ENCODE results near the gene FAM153A. TPM values are rescaled to one million over a fixed set of nuclear protein-coding genes. Genes with fewer than 3 reads are reported as not detected.
A peak's percentile ranks its signal among the peaks of the same experiment; 100 is the strongest.
"Not testable (repeated sequence)": the region's sequence is repeated elsewhere in the genome, so short reads cannot be mapped to it uniquely, and the experiment has no call there.

Gene FAM153A
- total and polyA plus RNA-seq, 2 of the 4 experiments (the other 2 are of a cell fraction) = not detected

- H2AFZ ChIP-seq (replicated peaks; ENCODE audit: low read length, poor library complexity); H2BK15ac ChIP-seq (ENCODE audit: low read depth, low read length); H3K27ac ChIP-seq (ENCODE audit: insufficient read depth, low read length); H2BK120ac ChIP-seq (ENCODE audit: low read depth, low read length); H2BK5ac ChIP-seq (ENCODE audit: low read depth, low read length, poor library complexity, severe bottlenecking); intact Hi-C loops (cut with micrococcal nuclease); H3K79me1 ChIP-seq (ENCODE audit: low read depth in 1 of 2, low read length in 2 of 2); in situ Hi-C loops (cut with MboI; ENCODE audit: low sequenced_read_pairs); H4K5ac ChIP-seq (ENCODE audit: low read depth, low read length); H3K27me3 ChIP-seq (ENCODE audit: control insufficient read depth, insufficient read depth, low read length); H3K4me3 ChIP-seq (ENCODE audit: insufficient read depth, low read depth, low read length); ATAC-seq (ENCODE audit: low read depth); H3K36me3 ChIP-seq (ENCODE audit: control insufficient read depth, insufficient read depth, low read length); H3K4ac ChIP-seq (ENCODE audit: low read depth, low read length); H3K4me1 ChIP-seq (ENCODE audit: control insufficient read depth, insufficient read depth, low read length); H3K9me3 ChIP-seq (ENCODE audit: control insufficient read depth, insufficient read depth, low read length); H3K23ac ChIP-seq (ENCODE audit: low read depth, low read length); H3K4me2 ChIP-seq (ENCODE audit: low read depth, low read length); H3K9me1 ChIP-seq (ENCODE audit: insufficient read depth, low read length); H3K18ac ChIP-seq (ENCODE audit: low read depth, low read length); H2AK9ac ChIP-seq (replicated peaks; ENCODE audit: low read depth, low read length, poor library complexity); POLR2A ChIA-PET (ENCODE audit: unreplicated experiment); dilution Hi-C loops (cut with HindIII; ENCODE audit: low sequenced_read_pairs, unreplicated experiment); H3K14ac ChIP-seq (replicated peaks; ENCODE audit: low read depth, low read length); BruUV-seq (replicated peaks); H2BK20ac ChIP-seq (ENCODE audit: low read depth, low read length); H2AK5ac ChIP-seq (ENCODE audit: low read depth, low read length); H4K20me1 ChIP-seq (ENCODE audit: insufficient read depth, low read length); H3K56ac ChIP-seq (ENCODE audit: extremely low read depth, insufficient read depth, low read length); H4K91ac ChIP-seq (ENCODE audit: insufficient read depth, low read depth, low read length); H4K8ac ChIP-seq (ENCODE audit: low read depth in 2 of 2, low read length in 2 of 2); CTCF ChIA-PET; H3K9ac ChIP-seq (ENCODE audit: low read depth, low read length): not testable (repeated sequence)
- WGBS, 2 experiments (ENCODE audit: extremely low coverage in 2 of 2, insufficient read length in 1 of 2) = no CpG with 5 or more reads among the region's 3 CpGs
- peak; percentile 8 for DNase-seq
Observed at GRCh38 chr5:177771206-177771605, 11.5 kb downstream of the FAM153A start.

GRCh38 chr5:177770646-177771045 lies 12.1 kb downstream of the FAM153A start:
- in situ Hi-C loops (cut with MboI; ENCODE audit: low sequenced_read_pairs); BruUV-seq (replicated peaks): not testable (repeated sequence)

More at GRCh38 chr5:177770646-177771045, 12.1 kb downstream of the FAM153A start:
- H3K14ac ChIP-seq (replicated peaks; ENCODE audit: low read depth, low read length); H4K8ac ChIP-seq (ENCODE audit: low read depth in 2 of 2, low read length in 2 of 2); H3K18ac ChIP-seq (ENCODE audit: low read depth, low read length); H2AFZ ChIP-seq (replicated peaks; ENCODE audit: low read length, poor library complexity); H3K4me3 ChIP-seq (ENCODE audit: insufficient read depth, low read depth, low read length); H2AK9ac ChIP-seq (replicated peaks; ENCODE audit: low read depth, low read length, poor library complexity); POLR2A ChIA-PET (ENCODE audit: unreplicated experiment); intact Hi-C loops (cut with micrococcal nuclease); H3K79me1 ChIP-seq (ENCODE audit: low read depth in 1 of 2, low read length in 2 of 2); H3K9me1 ChIP-seq (ENCODE audit: insufficient read depth, low read length); H3K36me3 ChIP-seq (ENCODE audit: control insufficient read depth, insufficient read depth, low read length); H3K23ac ChIP-seq (ENCODE audit: low read depth, low read length); H2BK120ac ChIP-seq (ENCODE audit: low read depth, low read length); H3K9me3 ChIP-seq (ENCODE audit: control insufficient read depth, insufficient read depth, low read length); H2BK20ac ChIP-seq (ENCODE audit: low read depth, low read length); H3K4ac ChIP-seq (ENCODE audit: low read depth, low read length); H3K27ac ChIP-seq (ENCODE audit: insufficient read depth, low read length); H4K91ac ChIP-seq (ENCODE audit: insufficient read depth, low read depth, low read length); H4K20me1 ChIP-seq (ENCODE audit: insufficient read depth, low read length); CTCF ChIA-PET; H3K4me2 ChIP-seq (ENCODE audit: low read depth, low read length); DNase-seq; H4K5ac ChIP-seq (ENCODE audit: low read depth, low read length); H3K27me3 ChIP-seq (ENCODE audit: control insufficient read depth, insufficient read depth, low read length); H3K9ac ChIP-seq (ENCODE audit: low read depth, low read length); H2BK5ac ChIP-seq (ENCODE audit: low read depth, low read length, poor library complexity, severe bottlenecking); H3K56ac ChIP-seq (ENCODE audit: extremely low read depth, insufficient read depth, low read length); H2AK5ac ChIP-seq (ENCODE audit: low read depth, low read length); H3K4me1 ChIP-seq (ENCODE audit: control insufficient read depth, insufficient read depth, low read length); H2BK15ac ChIP-seq (ENCODE audit: low read depth, low read length); ATAC-seq (ENCODE audit: low read depth); dilution Hi-C loops (cut with HindIII; ENCODE audit: low sequenced_read_pairs, unreplicated experiment): not testable (repeated sequence)
- whole genome bisulfite sequencing, 2 experiments (ENCODE audit: extremely low coverage in 2 of 2, insufficient read length in 1 of 2) = no CpG with 5 or more reads among the region's 2 CpGs

Data from IMR-90 (cell line).